RCC 7860 (cell line): Measurements from ENCODE around the gene BSND.
"Not testable (repeated sequence)": the region's sequence is repeated elsewhere in the genome, so short reads cannot be mapped to it uniquely, and the experiment has no call there.

Experiments
- DNase-seq: peaks from one replicate; pipeline ENCODE4 v3.0.0-alpha.2; 2015; ENCODE audit warnings: low spot score
- FAIRE-seq: peaks from 2 replicates; lab custom pipeline; 2012; peaks lifted over from hg19 to GRCh38; lab: Jason Lieb, UNC

BSND gene

DNA sequence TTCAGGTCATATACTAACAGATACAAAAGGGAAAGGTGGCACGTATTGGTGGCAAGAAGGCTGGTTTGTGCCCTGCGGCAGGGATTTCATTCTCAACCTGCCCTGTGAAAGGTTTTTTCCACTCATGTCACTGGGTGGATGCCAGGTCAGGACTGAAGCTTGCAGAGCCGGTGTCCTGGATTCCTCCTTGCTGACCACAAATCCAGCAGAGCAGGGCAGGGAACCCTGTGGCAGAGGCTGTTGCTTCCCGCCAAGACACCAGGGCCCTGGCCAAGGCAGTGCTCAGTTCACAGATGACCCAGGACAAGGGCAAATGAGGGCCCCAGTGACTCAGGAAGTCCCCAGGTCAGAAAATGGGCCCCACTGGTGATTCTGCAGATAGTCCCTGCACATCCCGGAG is 16.4 kb downstream of the BSND start:
- DNase-seq (no peak), FAIRE-seq (no peak)

DNA sequence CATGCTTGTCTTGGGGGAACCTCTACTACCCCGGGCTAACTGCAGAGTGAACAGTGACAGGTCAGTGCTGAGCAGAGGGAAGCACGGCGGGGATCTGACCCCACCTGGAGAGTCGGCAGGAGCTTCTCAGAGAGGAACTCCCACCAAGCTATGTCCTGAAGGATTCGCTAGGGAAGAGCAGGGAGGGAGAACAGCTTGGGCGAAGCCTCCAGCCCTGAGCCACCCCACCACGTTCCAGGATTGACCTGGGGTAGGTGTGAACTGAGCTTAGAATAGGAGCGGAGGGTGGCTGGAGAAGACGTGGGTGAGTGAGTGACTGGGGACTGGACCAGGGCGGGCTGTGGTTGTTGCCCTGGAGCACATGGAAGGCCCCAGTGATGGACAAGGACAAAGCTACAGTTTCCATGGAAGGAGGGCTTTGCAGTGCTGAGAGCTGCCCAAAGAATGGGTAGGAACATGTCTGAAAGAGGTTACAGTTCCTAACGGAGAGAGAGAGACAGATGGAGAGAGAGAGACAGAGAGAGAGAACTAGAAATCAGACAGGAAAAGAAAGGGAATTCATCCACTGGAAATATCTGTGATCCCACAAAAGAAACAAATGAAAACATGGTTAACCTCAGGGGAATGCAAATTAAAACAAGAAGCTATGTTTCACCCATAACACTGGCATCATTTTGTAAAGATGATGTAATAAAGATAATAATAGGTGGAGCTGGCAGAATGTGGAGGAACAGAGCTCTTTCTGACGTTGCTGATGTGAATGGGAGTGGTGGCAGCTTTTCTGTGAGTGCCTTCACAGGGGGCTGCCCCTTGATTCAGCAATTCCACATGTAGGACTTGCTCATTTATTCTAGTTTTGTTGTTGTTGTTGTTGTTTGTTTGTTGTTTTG is 17.2 kb downstream of the BSND start:
- DNase-seq (no peak), FAIRE-seq (no peak)

GRCh38 chr1:55018395-55018794 is 19.7 kb downstream of the BSND start:
- no peak for DNase-seq
- FAIRE-seq: no peak

GRCh38 chr1:55021942-55022546 is 23.3 kb downstream of the BSND start:
- DNase-seq (peak; percentile 79), FAIRE-seq (peak; percentile 59)

DNA sequence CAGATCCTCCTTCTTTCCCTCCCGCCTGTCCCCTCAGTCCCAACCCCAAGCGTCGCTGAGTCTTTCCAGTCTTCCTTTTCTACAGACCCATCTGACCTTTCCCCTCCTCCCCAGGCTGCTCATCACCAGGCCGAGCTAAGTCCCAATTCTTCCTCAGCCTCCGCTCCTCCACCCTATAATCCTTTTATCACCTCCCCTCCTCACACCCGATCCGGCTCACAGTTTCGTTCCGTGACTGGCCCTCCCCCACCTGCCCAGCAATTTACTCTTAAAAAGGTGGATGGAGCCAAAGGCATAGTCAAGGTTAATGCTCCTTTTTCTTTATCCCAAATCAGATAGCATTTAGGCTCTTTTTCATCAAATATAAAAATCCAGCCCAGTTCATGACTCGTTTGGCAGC is 25.4 kb downstream of the BSND start:
- FAIRE-seq, DNase-seq: not testable (repeated sequence)

DNA sequence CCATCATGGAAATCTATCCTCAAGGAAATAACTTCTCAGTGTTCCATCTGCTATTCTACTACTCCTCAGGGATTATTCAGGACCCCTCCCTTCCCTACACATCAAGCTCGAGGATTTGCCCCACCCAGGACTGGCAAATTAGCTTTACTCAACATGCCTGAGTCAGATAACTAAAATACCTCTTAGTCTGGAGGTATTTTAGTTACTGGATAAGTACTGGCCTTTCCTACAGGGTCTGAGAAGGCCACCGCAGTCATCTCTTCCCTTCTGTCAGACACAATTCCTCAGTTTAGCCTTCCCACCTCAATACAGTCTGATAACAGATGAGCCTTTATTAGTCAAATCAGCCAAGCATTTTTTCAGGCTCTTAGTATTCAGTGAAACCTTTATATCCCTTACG is 27.9 kb downstream of the BSND start:
- DNase-seq: not testable (repeated sequence)

GRCh38 chr1:55031098-55031497 is 32.4 kb downstream of the BSND start:
- not testable (repeated sequence) for DNase-seq, FAIRE-seq

More for the DNA sequence above, 27.9 kb downstream of the BSND start:
- not testable (repeated sequence) for FAIRE-seq

- FAIRE-seq (no peak), DNase-seq (no peak)
Measured at GRCh38 chr1:55033265-55033614, 34.5 kb downstream of the BSND start.

DNA sequence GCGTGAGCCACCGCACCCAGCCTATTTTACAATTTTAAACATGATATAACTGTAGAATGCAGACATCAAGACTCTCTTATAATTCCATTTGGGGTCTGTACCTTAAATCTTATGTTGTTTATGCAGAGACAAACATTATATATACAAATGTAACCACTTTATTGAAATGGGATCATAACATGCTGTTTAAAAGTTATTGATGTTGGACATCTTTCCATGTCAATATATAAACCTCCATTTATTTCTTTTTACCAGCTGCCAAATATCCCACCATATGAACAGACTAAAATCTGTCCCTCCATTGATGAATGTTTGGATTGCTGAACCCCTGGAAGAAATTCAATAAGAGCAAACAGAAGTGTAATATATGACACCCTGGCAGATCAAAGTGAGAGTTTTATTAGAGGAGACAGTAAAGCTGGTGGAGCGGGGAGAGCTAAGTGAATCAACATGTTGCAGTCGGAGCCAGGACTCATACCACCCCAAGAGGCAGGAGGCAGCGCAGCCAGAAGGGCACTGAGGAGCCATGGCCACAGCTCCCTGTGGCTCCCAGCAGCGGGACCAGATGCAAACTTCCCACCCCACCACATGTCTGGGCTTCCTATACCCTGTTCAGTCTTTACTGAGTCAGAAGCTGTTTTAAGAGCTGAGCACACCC is 35.9 kb downstream of the BSND start:
- no peak for FAIRE-seq
- no peak for DNase-seq

DNA sequence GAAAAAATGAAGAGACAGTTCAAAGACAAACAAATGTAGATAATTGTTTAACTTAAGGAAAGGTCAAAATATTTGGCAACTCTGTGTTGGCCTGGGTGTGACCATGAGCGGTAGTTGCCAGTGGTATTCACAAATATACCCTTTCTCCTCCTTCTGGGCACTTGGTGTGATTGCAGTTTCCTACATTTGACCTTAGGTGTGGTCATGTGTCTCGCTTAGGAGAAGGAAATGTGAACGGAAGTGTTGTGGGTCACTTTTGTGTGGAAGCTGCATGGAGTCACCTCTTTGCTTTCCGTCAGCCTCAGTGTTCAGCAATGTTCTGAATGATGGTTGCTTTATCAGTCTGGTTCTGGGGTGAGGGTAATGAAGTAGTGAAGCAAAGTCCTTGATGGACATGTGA is 37.2 kb downstream of the BSND start:
- no peak for FAIRE-seq
- no peak for DNase-seq

DNA sequence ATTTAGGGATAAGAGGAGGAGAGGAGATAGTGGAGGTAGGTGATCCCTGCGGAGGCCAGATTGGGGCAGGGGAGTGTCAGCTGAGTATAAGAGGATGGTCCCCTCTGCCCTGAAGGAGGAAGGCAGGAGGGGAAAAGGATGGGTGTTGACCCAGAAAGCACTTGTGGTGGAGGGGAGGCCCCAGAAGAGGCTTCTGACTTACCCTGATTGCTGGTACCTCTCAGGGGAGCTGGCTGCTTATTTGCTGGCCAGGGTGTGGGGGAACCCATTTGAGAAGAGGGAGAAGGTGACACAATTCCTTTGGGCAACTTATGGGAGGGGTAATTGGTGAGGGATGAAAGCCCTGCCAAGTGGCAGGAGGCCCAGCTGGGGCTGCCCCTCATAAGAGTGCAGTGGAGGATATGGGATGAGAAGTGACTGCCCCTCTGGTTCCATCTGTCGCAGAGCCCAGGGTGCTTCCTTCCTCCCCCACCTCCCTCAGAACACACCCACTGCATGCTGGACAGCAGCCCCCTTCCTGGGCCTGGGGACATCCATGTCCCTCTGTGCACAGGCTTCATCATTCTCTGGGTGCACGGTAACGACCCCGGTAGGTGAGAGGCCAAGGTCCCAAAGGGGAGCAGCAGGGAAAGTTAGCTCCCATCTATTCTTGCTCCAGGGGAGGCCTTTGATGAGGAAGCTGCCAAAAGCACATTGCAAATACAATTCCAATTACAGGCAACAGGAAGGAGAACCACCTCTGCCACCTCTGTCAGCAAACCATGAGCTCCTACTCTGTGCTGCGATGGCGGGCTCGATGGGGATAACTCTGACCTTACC is 39.2 kb downstream of the BSND start:
- no peak for FAIRE-seq
- DNase-seq: no peak

DNA sequence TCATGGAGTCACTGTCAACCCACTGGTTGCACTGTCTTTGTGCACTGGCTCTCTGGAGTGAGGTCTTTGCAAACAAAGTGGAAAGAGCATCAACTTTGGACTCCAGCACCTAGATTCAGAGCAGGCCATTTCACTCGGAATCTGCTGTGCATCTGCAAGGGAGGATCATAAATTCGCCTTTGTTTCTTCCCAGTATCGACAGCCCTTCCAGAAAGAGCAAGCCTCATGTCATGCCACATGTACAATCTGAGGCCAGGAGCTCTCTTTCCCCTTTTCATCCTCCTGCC is 39.8 kb downstream of the BSND start:
- DNase-seq (no peak), FAIRE-seq (no peak)

DNA sequence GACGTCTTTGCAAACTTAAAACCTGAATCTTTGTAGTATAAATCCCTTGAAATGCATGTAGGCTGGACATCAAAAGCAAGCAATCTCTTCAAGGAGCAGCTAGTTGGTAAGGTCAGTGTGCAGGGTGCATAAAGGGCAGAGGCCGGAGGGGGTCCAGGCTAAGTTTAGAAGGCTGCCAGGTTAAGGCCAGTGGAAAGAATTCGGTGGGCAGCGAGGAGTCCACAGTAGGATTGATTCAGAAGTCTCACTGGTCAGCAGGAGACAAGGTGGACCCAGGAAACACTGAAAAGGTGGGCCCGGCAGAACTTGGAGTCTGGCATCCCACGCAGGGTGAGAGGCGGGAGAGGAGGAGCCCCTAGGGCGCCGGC is 40.2 kb downstream of the BSND start:
- FAIRE-seq (no peak), DNase-seq (no peak)

GRCh38 chr1:55039342-55040082 is 40.8 kb downstream of the BSND start, which contains the start of gene PCSK9:
Gene PCSK9, plus strand, starts transcription at chr1:55039548. Its CDS starts 290 bp downstream, at chr1:55039838.
- DNase-seq (no peak), FAIRE-seq (no peak)

- FAIRE-seq (no peak), DNase-seq (no peak)
Measured at GRCh38 chr1:55040083-55040932, 41.6 kb downstream of the BSND start.

- DNase-seq: no peak
- FAIRE-seq: no peak
Measured at GRCh38 chr1:55040933-55041494, 42.3 kb downstream of the BSND start.

GRCh38 chr1:55041613-55042012 is 42.9 kb downstream of the BSND start:
- DNase-seq: no peak
- FAIRE-seq: no peak

DNA sequence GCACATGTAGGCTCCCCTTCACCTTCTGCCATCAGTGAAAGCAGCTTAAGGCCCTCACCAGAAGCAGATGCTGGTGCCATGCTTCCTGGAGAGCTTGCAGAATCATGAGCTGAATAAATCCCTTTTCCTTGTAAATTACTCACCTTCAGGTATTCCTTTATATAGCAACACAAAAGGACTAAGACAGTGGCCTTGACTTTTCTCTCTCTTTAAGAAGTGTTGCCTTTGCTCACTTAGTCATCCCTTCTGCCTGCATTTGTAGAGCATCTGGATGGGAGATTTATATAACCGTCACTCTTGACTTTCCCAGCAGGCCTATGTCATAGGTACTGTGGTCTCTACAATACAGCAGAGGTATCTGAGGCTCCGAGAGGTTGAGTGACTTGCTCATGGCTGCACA is 44.3 kb downstream of the BSND start:
- DNase-seq: no peak
- FAIRE-seq: no peak

DNA sequence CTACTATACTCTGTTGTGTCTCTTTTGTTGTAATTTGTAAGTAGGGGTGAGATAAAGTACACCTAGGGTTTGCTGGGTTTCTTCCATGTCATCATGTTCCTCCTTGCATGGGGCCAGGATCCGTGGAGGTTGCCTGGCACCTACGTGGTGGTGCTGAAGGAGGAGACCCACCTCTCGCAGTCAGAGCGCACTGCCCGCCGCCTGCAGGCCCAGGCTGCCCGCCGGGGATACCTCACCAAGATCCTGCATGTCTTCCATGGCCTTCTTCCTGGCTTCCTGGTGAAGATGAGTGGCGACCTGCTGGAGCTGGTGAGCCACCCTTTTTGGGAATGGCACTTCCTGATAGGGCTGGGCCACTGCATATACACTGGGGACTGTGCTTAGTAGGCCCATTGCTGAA is 45.0 kb downstream of the BSND start:
- DNase-seq (no peak), FAIRE-seq (no peak)
